NCI-H460 (cell line): ENCODE results near the gene RPL12. TPM values are rescaled to one million over a fixed set of nuclear protein-coding genes. Genes with fewer than 3 reads are reported as not detected.

Experiments used
- DNase-seq: peaks from one replicate; pipeline ENCODE4 v3.0.0-alpha.2; 2016; ENCODE audit warnings: low read depth; ENCODE audit errors: extremely low read depth
- total RNA-seq: library from RNA; depleted of rRNA; stranded (reverse); fragments of >200 nt; shearing (Covaris generic); gene quantifications from 2 replicates; pipeline ENCODE4 v1.2.3, GENCODE V29; 2014

Gene RPL12
- total RNA-seq, 1 experiment from 2014 or later, result 4,221 TPM

DNA sequence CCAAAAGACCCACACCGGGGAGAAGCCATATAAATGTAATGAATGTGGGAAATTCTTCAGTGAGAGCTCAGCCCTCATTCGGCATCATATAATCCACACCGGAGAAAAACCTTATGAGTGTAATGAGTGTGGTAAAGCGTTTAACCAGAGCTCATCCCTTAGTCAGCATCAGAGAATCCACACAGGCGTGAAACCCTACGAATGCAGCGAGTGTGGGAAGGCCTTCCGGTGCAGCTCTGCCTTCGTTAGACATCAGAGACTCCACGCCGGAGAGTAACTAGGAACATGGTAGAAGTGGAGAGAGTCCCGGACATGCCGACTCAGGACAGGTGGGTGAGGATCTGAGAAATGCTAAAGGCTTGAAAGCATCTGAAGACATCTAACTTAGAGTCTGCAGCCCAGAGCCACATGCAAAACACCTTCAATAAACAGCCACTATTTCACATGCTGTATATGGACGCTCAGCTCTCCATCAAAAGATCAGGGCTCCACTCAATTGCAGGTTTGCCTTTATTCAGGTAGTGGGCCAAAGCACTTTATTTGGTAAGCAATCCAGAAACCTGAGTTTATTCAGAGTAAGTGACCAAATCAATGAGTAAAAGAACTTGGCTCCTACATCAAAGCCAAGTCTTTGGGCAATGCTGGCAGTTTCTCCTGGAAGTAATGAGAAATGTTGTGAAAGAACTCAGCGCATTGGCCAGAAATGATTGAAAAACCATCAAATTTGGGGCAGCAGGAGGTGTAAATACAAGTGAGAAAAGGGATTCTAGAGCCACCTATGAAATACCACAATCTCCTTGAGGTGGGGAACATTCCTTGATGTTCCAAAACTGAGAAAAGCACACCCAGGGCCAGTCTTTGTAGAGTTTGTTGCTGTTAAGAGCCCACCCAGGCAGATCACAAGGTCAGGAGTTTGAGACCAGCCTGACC is 6.0 kb downstream of the RPL12 start:
- DNase-seq, result no peak

DNA sequence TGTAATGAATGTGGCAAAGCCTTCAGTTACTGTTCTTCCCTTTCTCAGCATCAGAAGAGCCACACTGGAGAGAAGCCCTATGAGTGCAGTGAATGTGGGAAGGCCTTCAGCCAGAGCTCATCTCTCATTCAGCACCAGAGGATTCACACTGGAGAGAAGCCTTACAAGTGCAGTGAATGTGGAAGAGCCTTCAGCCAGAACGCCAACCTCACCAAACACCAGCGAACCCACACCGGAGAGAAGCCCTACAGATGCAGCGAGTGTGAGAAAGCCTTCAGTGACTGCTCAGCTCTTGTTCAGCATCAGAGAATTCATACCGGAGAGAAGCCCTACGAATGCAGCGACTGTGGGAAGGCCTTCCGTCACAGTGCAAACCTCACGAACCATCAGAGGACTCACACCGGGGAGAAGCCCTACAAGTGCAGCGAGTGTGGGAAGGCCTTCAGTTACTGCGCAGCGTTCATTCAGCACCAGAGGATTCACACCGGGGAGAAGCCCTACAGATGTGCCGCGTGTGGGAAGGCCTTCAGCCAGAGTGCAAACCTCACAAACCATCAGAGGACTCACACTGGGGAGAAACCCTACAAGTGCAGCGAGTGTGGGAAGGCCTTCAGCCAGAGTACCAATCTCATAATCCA is 6.8 kb downstream of the RPL12 start:
- no peak for DNase-seq

DNA sequence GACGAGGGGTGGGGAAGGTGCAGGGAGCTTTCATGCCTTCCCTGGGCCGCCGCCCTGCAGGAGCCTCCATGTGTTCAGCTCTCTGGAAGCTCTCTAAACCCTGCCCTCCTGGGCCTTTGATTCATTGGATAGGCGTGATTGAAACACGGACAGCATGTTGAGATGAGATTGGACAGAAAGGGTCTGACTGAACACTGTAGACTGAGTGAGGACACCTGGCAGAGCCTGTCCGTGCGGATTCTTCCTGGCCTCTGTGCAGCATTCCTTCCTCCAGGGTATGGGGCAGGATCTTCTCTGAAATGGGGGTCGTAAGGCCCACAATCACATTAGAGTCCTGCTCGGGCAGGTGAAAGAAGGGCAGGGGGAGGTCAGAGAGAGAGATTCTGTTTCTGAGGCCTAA is 12.8 kb downstream of the RPL12 start:
- no peak for DNase-seq

DNA sequence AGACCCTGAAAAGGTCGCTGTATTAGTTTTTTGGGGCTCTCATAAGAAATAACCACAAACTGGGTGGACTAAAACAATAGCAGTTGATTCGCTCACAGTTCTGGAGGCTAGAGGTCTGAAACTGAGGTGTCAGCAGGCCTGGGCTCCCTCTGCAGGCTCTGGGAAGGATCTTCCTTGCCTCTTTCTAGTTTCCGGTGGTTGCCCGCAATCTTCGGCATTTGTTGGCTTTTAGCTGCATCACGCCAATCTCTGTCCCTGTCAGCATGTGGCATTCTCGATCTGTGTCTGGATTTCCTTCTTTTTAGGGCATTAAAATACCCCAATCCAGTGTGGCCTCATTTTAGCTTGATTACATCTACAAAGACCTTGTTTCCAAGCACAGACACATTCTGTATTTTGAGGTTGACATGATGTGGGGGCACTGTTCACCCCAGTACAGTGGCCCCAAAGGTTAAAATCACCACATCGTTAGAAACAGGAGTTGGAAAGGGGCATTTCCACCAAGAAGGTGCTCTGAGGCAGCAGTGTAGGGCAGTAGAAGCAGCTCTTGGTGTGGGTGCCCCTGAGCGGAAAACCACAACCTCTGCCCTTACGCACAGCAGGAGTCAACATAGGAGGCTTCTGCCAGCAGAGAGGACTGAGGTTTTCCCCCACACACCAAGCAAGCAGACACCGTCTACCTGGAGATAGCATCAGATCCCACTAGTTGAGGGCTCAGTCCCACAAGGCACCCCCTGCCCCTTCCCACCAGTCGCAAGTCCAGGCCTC is 13.5 kb downstream of the RPL12 start:
- no peak for DNase-seq

DNA sequence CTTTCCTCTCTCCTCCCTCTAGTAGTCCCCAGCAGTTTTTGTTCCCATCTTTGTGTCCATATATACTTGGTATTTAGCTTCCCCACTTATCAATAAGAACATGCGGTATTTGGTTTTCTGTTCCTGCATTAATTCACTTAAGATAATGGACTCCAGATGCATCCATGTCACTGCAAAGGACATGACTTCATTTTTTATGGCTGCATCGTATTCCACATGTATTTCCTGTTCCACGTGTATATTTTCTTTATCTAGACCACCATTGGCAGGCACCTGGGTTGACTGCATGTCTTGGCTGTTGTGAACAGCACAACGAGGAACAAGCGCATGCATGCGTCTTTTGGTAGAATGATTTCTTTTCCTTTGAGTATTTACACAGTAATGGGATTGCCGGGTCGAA is 20.8 kb downstream of the RPL12 start:
- no peak for DNase-seq

DNA sequence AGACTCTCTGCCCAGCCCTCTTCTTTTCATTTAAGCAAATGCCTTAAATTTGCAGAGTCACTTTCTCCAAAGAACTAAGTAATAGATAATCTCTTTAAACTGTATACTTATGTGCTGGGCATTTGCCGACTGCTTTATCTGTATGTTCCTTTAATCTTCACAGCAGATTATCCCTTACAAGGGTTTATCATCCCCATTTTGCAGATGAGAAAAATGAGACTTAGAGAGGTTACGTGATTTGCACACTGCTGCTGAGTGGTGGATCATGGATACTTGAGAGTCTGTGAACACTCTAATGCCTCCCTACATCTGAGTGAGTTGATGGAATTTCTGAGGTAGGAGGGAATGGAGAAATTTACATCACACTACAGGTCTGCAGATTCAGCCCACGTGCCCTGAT is 22.9 kb downstream of the RPL12 start:
- DNase-seq, result no peak

DNA sequence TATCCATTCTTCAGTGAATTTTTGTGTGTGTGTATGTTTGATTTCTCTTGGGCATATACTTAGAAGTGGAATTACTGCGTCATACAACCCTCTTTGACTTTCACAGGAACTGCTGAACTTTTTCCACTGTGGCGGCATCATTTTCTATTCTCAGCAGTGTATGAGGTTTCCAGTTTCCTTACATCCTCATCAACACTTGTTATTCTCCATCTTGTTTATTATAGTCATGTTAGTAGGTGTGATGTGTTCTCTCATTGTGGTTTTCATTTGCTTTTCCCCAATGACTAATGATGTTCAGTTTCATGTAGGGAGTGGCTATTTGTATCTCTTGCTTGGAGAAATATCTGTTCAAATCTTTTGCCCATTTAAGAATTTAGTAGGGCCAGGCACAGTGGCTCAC is 24.4 kb downstream of the RPL12 start:
- no peak for DNase-seq

DNA sequence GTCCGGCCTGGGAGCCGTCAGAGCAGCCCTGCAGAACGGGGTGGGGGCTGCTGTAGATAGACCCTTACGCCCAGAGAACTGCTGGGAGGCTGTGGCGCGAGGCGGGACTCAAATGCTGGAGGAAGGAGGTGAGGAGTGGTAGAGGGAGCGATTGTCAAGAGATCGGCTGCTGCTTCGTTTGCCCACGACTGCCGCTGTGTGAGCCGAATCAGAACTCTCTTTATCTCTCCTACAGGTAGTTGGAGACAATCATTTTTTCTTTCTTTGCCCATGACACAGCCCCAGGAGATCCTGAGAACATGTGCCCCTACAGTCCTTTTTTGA is 26.6 kb downstream of the RPL12 start:
- DNase-seq, result no peak

DNA sequence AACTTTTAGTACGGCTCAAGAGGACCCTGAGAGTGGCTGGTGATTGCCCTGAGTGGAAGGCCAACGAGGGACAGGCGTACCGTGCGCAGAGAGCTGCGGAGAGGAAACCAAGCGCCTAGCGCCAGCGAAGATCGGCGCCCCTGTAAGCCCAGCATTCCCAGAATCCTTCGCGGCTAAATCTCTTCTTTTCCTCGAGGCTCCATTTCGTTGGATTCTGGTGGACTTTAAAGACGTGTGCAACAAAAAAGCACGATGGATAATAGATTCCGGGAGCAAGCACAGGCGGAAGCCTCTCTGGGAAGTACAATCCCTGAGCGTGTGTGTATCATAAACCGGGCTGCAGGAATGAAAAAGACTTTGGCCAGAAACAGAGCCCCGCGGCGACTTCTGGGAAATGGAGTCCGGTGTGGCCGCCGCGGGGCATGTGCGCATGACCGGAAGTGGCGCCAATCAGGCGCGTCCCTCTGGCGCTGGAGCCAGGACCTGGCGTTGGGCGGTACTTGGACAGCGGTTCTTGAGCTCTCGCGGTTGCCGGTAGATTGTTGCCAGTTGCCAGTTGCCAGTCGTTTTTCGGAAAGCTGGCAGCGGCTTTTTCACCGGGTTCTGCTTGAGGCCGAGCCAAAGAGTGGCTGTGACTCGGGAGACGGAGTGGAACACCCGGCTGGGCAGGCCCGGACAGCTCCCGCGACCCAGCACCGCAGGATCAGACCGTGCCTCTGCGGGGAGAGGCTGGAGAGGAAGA is 27.1 kb downstream of the RPL12 start, which contains the start of gene ZNF79:
ZNF79 (plus strand) TSS at position 449 of the 742 bp plus-strand sequence. CDS start 406 bp downstream, outside the sequence.
- peak; percentile 90 for DNase-seq

DNA sequence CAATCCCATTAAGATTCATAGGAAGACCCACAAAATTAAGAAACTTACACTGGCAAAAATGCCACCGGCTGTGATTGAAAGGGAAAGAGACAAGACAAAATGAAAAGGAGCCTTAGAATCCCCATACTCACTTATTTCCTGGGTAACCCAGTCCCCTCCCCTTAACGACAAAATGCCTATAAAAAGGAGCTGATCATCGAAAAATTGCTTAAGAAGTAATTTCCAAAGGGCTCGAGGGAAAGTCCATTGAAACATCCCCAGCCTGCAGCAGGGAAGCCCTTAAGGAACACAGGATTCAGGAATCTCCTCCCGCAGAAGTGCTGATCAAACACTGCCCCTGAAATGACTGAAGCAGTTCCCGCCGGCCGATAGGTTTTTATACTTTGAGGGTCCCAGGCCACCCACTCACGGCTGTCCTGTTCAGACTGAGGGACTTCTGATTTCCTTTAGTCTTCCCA is 27.7 kb downstream of the RPL12 start:
- DNase-seq, result no peak

DNA sequence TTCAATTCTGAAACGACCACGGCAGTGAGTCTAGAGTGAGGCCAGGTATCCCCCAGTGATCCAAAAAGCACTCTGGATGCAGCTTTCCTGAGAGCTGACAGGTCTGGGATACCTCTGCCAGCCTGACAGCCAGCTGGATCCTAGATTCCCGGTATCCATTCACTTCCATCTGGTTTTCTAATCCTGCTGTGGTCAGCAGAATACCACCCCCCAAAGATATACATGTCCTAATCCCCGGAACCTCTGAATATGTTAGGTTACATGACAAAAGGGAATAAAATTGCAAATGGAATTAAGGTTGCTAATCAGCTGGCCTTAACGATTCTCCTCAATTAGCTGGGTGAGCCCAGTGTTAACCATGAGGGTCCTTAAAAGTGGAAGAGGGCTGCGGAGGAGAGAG is 28.4 kb downstream of the RPL12 start:
- DNase-seq, result no peak

DNA sequence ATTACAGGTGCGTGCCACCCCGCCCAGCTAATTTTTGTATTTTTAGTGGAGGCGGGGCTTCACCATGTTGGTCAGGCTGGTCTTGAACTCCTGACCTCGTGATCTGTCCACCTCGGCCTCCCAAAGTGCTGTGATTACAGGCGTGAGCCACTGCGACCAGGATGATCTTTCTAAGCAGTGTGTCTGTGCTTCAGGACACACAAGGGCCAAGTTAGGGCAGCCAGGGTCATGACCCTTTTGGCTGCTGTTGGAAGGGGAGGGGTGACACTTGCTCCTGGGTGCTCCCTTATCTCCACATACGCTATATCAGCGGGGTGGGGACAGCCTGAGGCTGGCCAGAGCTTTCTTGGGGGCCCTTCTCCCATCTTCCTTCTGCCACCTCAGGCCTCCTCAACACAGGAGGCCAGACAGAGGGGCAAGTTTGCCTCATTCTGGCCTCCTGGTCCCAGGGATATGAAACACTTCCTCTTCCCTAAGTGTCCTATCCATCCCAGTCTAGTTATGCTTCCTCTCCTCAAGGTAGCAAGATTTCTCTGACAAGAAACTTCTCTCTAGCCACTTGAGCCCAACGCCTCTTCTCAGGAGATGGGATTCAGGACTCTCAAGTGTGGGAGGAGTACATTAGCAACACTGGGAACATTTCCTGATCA is 28.9 kb downstream of the RPL12 start:
- DNase-seq, result no peak

DNA sequence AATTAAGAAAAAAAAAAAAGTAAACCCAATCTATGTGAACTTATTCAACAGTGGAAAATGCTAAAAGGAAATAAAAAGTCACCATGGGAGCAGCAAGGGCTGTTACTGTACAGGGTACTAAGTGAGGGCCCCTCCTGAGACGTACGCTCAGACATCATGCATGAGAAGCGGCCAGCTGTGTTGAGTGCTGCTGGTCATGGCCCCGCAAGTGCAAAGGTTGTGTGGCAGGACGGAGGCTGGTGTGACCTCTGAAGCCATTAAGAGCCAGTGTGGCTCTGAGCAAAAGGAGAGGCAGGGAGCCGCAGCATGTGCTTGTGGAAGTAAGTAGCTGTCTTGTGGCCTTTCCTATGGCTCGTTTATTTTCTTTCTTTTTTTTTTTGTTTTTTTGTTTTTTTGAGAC is 30.1 kb downstream of the RPL12 start:
- DNase-seq, result no peak

DNA sequence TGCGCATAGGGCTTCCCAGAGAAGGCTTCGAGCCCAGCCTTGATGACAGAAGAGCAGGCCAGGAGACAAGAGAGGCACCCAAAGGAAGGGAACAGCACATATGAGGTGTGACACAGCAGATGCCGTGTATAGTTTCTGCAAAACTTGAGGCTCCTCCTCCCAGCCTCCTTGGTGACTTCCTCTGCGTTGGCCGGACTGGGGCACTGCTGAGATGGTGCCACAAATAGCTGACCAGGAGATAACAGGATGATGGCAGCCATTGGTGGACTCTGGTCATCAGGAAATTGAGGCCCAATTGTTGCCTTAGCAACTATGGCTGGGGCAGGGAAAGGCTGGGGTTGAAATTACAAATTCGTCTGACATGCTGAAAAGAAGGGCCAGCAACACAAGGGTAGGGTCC is 31.9 kb downstream of the RPL12 start:
- DNase-seq, result no peak

DNA sequence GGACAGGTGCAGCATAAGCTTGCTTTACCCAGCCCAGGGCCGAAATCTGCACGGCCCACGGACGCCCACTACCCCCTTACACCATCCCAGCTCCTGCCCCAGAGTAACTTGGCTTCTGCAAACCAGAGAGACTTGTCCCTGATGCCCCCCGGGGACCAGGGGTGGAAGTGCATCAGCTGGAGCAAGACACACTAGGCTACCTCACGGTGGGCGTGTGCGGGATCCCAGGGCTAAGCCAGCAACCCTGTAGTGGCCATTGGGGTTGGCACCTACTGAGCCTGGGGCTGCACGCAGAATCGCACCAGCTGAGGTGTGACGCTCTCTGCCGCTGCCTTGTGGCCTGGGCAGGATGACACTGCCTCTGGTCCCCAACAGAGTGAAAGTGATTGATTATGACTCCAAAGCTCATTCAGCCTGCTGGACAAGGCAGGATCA is 33.2 kb downstream of the RPL12 start:
- no peak for DNase-seq

DNA sequence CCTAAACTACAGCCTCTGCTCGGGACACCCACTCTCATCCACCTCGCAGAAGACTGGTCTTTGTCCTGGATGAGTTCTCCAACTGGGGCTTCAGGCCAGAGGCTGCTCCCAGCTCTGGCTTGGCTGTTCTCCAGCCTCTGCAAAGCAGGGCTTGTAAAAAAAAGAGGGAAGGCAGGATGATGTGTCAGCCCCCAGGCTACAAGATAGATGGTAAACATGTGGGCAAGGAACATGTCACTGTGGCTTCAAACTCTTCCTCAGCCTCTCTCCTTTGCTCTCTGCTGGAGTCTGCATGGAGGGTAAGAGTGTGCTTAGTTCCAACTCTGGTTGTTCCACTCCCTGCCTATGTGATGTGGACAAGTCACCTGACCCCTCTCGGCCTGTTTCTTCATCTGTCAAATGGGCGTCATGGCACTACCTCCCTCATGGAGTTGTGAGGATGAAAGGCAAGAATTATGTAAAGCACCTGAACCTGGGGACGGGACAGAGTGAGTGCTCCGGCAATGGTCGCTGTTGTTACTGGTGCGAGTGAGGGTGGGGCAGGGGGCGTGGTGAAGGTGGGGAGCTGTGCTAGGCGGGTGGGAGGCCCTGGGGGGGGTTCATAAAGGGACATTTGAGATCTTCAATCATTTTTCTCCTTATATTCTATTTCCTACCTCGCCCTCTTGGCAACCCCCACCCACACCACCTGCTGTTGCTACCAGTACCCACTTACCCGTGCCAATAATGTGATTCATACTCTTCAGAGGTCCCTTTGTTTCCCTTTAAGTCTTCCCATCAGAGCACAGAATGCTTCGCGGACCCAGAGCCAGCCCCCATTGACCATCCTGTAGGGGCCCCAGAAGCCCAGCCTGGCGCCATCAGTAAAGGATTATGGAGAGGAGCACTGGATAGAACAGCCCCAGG is 33.8 kb downstream of the RPL12 start:
- no peak for DNase-seq

DNA sequence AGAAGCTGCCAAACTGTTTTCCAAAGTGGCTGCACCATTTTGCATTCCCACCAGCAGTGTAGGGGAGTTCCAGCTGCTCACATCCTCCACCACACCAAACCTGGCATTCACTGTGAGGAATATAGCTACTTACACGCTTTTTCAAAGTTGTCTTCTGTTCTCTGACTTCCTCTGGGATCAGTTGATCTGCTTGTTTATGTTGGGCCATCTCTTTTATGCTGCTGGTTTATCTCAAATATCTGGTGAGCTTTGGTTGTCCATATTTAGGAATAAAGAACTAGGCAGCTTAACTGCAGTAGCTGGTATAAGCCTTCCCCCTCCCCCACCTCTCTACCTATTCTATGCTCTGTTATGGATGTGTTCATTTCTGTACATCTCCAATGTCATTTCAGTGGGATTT is 35.5 kb downstream of the RPL12 start:
- no peak for DNase-seq

DNA sequence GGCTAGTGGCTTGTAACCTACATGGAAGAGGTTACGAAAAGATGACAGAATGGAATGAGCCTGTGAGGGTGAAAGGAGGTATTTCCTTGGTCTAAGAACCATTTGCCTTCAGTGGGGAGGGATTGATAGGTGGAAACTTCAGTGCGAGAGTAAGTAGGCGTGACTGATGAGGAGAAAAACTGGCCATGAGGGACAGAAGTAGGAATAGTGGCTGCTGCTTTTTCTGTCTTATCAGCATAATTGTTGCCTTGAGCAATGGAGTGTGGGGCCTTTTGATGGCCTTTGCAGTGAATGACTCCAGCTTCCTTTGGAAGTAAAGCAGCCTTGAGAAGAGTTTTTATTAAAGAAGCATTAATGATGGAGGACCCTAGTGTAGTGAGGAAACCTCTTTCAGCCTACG is 36.1 kb downstream of the RPL12 start:
- DNase-seq, result no peak

DNA sequence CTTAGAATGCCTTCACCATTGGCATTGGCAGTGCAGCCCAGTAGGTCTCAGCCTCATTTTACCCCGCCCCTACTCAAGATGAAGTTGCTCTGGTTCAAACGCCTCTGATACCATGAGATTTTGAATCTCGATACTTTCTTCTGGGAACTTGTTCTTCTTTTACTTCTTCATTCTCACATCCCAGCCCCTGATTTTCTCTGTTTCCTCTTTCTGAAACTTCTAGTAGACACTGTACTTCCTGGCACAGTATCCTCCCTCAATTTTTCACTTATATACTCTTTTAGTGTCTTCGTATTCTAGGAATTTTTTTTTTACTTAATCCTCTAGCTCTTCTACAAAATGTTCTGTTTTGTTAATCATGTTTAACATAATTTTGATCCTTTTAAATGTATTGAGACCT is 40.1 kb downstream of the RPL12 start:
- DNase-seq, result no peak
